Osteocyte (in vitro differentiated cells): ENCODE results near the gene QTRT2. TPM values are rescaled to one million over a fixed set of nuclear protein-coding genes. Genes with fewer than 3 reads are reported as not detected.

Experiments used
- DNase-seq: peaks from one replicate; pipeline ENCODE4 v3.0.0; 2021; ENCODE audit warnings: mixed read lengths; ENCODE audit not compliant: unreplicated experiment; ENCODE audit errors: extremely low spot score
- H3K27ac Mint-ChIP-seq: one replicate; pipeline ENCODE4 v1.8.0; 2021; ENCODE audit warnings: mild to moderate bottlenecking, mixed read lengths; ENCODE audit not compliant: unreplicated experiment
- H3K27me3 Mint-ChIP-seq: one replicate; pipeline ENCODE4 v1.8.0; 2021; ENCODE audit warnings: mixed read lengths; ENCODE audit not compliant: unreplicated experiment
- H3K36me3 Mint-ChIP-seq: one replicate; pipeline ENCODE4 v1.8.0; 2021; ENCODE audit warnings: mixed read lengths; ENCODE audit not compliant: unreplicated experiment
- H3K4me1 Mint-ChIP-seq: one replicate; pipeline ENCODE4 v1.8.0; 2021; ENCODE audit warnings: mixed read lengths; ENCODE audit not compliant: unreplicated experiment
- H3K4me3 Mint-ChIP-seq: one replicate; pipeline ENCODE4 v1.8.0; 2021; ENCODE audit warnings: mild to moderate bottlenecking, moderate library complexity, mixed read lengths; ENCODE audit not compliant: unreplicated experiment
- H3K9me3 Mint-ChIP-seq: one replicate; pipeline ENCODE4 v1.8.0; 2021; ENCODE audit warnings: mixed read lengths; ENCODE audit not compliant: unreplicated experiment
- CTCF ChIP-seq: fragments of 200-600 bp; sonication (generic); IDR thresholded peaks from 2 replicates; pipeline ENCODE4 v1.5.0; 2021; ENCODE audit warnings: antibody characterized with exemption, mild to moderate bottlenecking, moderate library complexity
- total RNA-seq: library from RNA; stranded (reverse); gene quantifications from 2 replicates; pipeline ENCODE4 v1.2.1, GENCODE V29; 2021

Gene QTRT2
- total RNA-seq, 1 donor from 2014 or later, result 15.4 TPM

DNA sequence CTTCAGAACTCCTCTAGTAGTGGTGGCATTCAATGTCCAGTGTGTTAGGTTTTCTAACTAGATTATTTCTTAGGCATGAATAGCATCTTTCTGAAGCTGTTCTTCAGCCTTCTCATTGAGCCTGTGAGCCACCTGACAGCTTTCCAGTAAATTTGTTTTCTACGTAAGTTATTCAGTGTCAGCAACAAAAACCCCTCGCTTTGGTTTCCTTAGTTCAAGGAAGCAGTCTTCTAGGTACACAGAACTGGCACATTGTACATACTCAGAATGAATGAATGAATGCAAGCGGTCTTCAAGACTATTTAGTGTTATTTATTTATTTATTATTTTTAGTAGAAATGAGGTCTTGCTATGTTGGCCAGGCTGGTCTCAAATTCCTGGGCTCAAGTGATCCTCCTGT lies 77.4 kb downstream of the QTRT2 start:
- TF ChIP-seq CTCF, result no peak
- peaks cover 14% of the 10 kb centered on the region for H3K27me3 Mint-ChIP-seq
- no peak overlapping the region for H3K4me3 Mint-ChIP-seq
- no peaks in the 10 kb centered on the region for H3K4me1 Mint-ChIP-seq
- H3K27ac Mint-ChIP-seq, result no peak overlapping the region
- peaks cover 6% of the 10 kb centered on the region for H3K9me3 Mint-ChIP-seq
- DNase-seq, result no peak
- no peaks in the 10 kb centered on the region for H3K36me3 Mint-ChIP-seq

Other genes starting within 250 kb of the QTRT2 start
- 1.2 and 1.3 TPM in 2 replicates for gene GRAMD1C, start 217.9 kb upstream of the QTRT2 start, total RNA-seq
- 0.18 and 0.27 TPM in 2 replicates for gene ZDHHC23, start 108.7 kb upstream of the QTRT2 start, total RNA-seq
- 4.3 and 7.1 TPM in 2 replicates for gene CCDC191, start 211 bp upstream of the QTRT2 start, total RNA-seq
- gene DRD3, start 122.3 kb downstream of the QTRT2 start, total RNA-seq, result not detected in 2 replicates
- gene ZNF80, start 180.8 kb downstream of the QTRT2 start, total RNA-seq, result not detected in 2 replicates
- not detected in 2 replicates for gene TIGIT, start 237.3 kb downstream of the QTRT2 start, total RNA-seq